Panc1 (cell line): ENCODE results near the gene SHB. TPM values are rescaled to one million over a fixed set of nuclear protein-coding genes. Genes with fewer than 3 reads are reported as not detected.

Experiments
- ATAC-seq: fragments of 200-7000 bp; cut with Tn5 transposase; 2 replicates; pipeline ENCODE4 v1.9.1; 2020; ENCODE audit warnings: mild to moderate bottlenecking, moderate library complexity
- BruUV-seq: library from RNA; stranded (reverse); fragments of 400-500 nt; replicated peaks from 2 replicates; lab custom pipeline; 2021; lab: Mats Ljungman, UMichigan
- CTCF ChIA-PET: fragments of 300-600 bp; sonication (Branson Sonifier 250); formaldehyde crosslinking; loops from one replicate; lab custom pipeline; 2022; ENCODE audit warnings: antibody characterized with exemption; lab: Charles Lee
- POLR2A ChIA-PET: fragments of 300-600 bp; sonication (Branson Sonifier 250); formaldehyde crosslinking; loops from one replicate; lab custom pipeline; 2022; ENCODE audit warnings: antibody characterized with exemption; lab: Charles Lee
- DNase-seq: peaks from one replicate; pipeline ENCODE4 v3.0.0-alpha.2; 2010; ENCODE audit warnings: low read depth, low spot score
- H3K27ac ChIP-seq: 2 replicates; pipeline ENCODE4 v1.5.1; 2011; ENCODE audit warnings: mild to moderate bottlenecking, low read length, inconsistent platforms
- H3K27me3 ChIP-seq: fragments of 200-500 bp; sonication (Bioruptor generic); 2 replicates; pipeline ENCODE4 v1.6.0; 2014; ENCODE audit warnings: low read length, inconsistent platforms; ENCODE audit not compliant: control insufficient read depth, insufficient read depth
- H3K36me3 ChIP-seq: fragments of 200-500 bp; sonication (Bioruptor generic); 2 replicates; pipeline ENCODE4 v1.5.1; 2014; ENCODE audit warnings: inconsistent platforms, mild to moderate bottlenecking, low read length, moderate library complexity; ENCODE audit not compliant: control insufficient read depth, insufficient read depth
- H3K4me1 ChIP-seq: 2 replicates; pipeline ENCODE4 v1.5.1; 2011; ENCODE audit warnings: inconsistent platforms, mild to moderate bottlenecking, low read length, moderate library complexity; ENCODE audit not compliant: control insufficient read depth, insufficient read depth
- H3K4me3 ChIP-seq, 2 experiments: 2 replicates each; pipeline ENCODE4 v1.5.1; 2011 to 2012; ENCODE audit warnings: low read depth in 2 of 2, low read length in 2 of 2, mild to moderate bottlenecking in 2 of 2, inconsistent platforms in 1 of 2, moderate library complexity in 1 of 2
- H3K9me3 ChIP-seq: fragments of 200-500 bp; sonication (Bioruptor generic); 2 replicates; pipeline ENCODE4 v1.5.1; 2014; ENCODE audit warnings: low read depth, mild to moderate bottlenecking, inconsistent platforms, low read length, moderate library complexity; ENCODE audit not compliant: control insufficient read depth, insufficient read depth
- CTCF ChIP-seq: fragments of 450-650 bp; IDR thresholded peaks from 2 replicates; pipeline ENCODE4 v1.5.1; 2017; ENCODE audit warnings: mild to moderate bottlenecking
- POLR2AphosphoS5 ChIP-seq: IDR thresholded peaks from 2 replicates; pipeline ENCODE4 v1.6.1; 2012; ENCODE audit warnings: mild to moderate bottlenecking, low read depth, low read length, moderate library complexity
- REST ChIP-seq, 2 experiments: IDR thresholded peaks; 2 replicates each; pipeline ENCODE4 v1.6.1; 2011 to 2012; ENCODE audit warnings: low read depth in 2 of 2, control low read depth in 1 of 2, low read length in 1 of 2, mild to moderate bottlenecking in 1 of 2, moderate library complexity in 1 of 2; ENCODE audit not compliant: insufficient read depth in 1 of 2
- SIN3A ChIP-seq: IDR thresholded peaks from 2 replicates; pipeline ENCODE4 v1.6.1; 2012; ENCODE audit warnings: low read depth, mild to moderate bottlenecking, low read length, moderate library complexity, borderline replicate concordance; ENCODE audit not compliant: insufficient read depth
- TCF7L2 ChIP-seq: IDR thresholded peaks from 2 replicates; pipeline ENCODE4 v1.6.1; 2011; ENCODE audit warnings: mild to moderate bottlenecking, low read depth, low read length, inconsistent platforms
- in situ Hi-C: cut with HindIII; loops from 2 replicates; pipeline ENCODE4 v1.10.0; 2016; ENCODE audit warnings: low sequenced_read_pairs, low pct_unique_long_range_greater_than_20kb
- intact Hi-C: fragments of 100-400 bp; cut with micrococcal nuclease; formaldehyde crosslinking; loops from one replicate; pipeline ENCODE4 v1.10.0; 2022; ENCODE audit not compliant: unreplicated experiment
- total RNA-seq: library from RNA; stranded (reverse); gene quantifications from one replicate; pipeline ENCODE4 v1.2.1, GENCODE V29; 2021; ENCODE audit not compliant: unreplicated experiment

The SHB gene
- total RNA-seq, 1 experiment from 2014 or later, result 59.9 TPM

- H3K27me3 ChIP-seq, result no peaks in the 10 kb centered on the region
- no peaks in the 10 kb centered on the region; the same call in none of the 2 replicates for H3K36me3 ChIP-seq
- no TSS peak for BruUV-seq
- no peak overlapping the region for H3K4me3 ChIP-seq
- ATAC-seq, result no peak
- ChIA-PET POLR2A (no interaction called here), CTCF (no interaction called here)
- TF ChIP-seq REST (IDR thresholded peaks at IDR 0.05; ENCODE audit: insufficient read depth in 1 of 2, low read depth in 2 of 2, low read length in 1 of 2) (no peak), SIN3A (no peak), TCF7L2 (no peak), POLR2AphosphoS5 (no peak), CTCF (no peak)
- intact Hi-C loops, result loop anchor here (5.0 to 10.0 kb wide), 2 partner anchors 37 to 215 kb away; no protein-coding TSS in a partner anchor
- DNase-seq, result no peak
- peaks cover 59% of the 10 kb centered on the region for H3K4me1 ChIP-seq
- in situ Hi-C loops, result no loop called here
- peak overlapping the region; percentile 72 for H3K27ac ChIP-seq
- no peaks in the 10 kb centered on the region for H3K9me3 ChIP-seq
Observed at GRCh38 chr9:37999588-38000189, 69.3 kb downstream of the SHB start.

GRCh38 chr9:37998881-37999587, 70.0 kb downstream of the SHB start:
- no peaks in the 10 kb centered on the region for H3K9me3 ChIP-seq
- no peaks in the 10 kb centered on the region for H3K27me3 ChIP-seq
- ChIA-PET POLR2A (interaction anchor here (0.5 kb wide), 1 partner anchor 48 kb away, joined by 4 read pairs; no protein-coding TSS in a partner anchor), CTCF (no interaction called here)
- TF ChIP-seq SIN3A (no peak), TCF7L2 (no peak), POLR2AphosphoS5 (no peak), REST (IDR thresholded peaks at IDR 0.05; ENCODE audit: insufficient read depth in 1 of 2, low read depth in 2 of 2, low read length in 1 of 2) (no peak), CTCF (no peak)
- peaks cover 60% of the 10 kb centered on the region for H3K4me1 ChIP-seq
- no peaks in the 10 kb centered on the region; the same call in none of the 2 replicates for H3K36me3 ChIP-seq
- intact Hi-C loops (loop anchor here (5.0 to 10.0 kb wide), 2 partner anchors 37 to 216 kb away; no protein-coding TSS in a partner anchor), in situ Hi-C loops (no loop called here)
- H3K4me3 ChIP-seq, result no peak overlapping the region
- ATAC-seq (no peak), DNase-seq (no peak)
- H3K27ac ChIP-seq, result peak overlapping the region; percentile 72
- BruUV-seq, result no TSS peak
